HEK293T (cell line): ENCODE measurements around the gene MBOAT2.

Experiments used
- BHLHE40 ChIP-seq: fragments of 450-650 bp; IDR thresholded peaks from 2 replicates; pipeline ENCODE4 v1.6.1; 2016; ENCODE audit warnings: mild to moderate bottlenecking, moderate library complexity, borderline replicate concordance
- CTBP1 ChIP-seq: fragments of 450-650 bp; IDR thresholded peaks from 2 replicates; pipeline ENCODE4 v1.6.1; 2016; ENCODE audit warnings: borderline replicate concordance
- L3MBTL2 ChIP-seq: fragments of 450-650 bp; conservative IDR thresholded peaks from 2 replicates; pipeline ENCODE4 v1.6.1; 2016; ENCODE audit warnings: mild to moderate bottlenecking
- LEF1 ChIP-seq: fragments of 450-650 bp; IDR thresholded peaks from 2 replicates; pipeline ENCODE4 v1.6.1; 2017; ENCODE audit warnings: mild to moderate bottlenecking, borderline replicate concordance
- SP1 ChIP-seq: fragments of 450-650 bp; IDR thresholded peaks from 2 replicates; pipeline ENCODE4 v1.6.1; 2017
- TF ChIP-seq, protein P1 (sequence below): fragments of 450-650 bp; IDR thresholded peaks from 2 replicates; pipeline ENCODE4 v1.6.1; 2016

DNA sequence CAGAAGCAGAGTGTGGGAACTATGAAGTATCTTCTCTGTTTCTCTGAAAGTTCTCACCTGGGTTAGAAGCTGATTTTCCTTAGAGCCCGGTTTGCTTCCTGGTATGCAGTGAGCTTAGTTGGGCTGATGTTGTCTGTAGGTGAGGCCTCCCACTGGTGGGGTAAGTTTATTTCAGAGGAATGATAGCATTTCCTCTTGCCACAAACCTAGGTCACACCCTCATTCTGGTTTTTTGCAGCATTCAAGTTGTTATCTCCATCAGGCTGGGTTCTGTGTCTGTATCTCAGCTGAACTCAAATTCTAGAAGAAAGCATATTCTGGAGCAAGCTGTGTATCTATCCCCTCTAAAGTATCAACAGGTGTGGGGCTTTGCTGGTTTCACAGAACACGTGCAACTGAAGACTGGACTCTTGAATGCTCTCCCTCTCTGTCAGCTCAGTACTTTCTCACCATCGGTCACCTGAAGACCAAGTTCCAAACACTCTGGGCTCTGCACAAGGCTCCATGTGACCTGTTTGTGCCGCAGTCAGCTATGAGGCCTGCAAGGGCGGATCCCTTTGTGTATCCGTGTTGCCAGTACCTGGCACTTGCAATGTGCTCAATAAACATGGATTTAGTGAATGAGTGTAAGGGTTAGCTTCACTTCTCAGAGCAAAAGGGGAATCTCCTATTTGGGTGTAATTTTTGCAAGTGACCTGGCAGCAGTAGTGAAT, 49.5 kb upstream of the MBOAT2 start:
- TF ChIP-seq BHLHE40 (no peak), CTBP1 (no peak), LEF1 (no peak), SP1 (no peak), L3MBTL2 (no peak)
- TF ChIP-seq, protein P1, sequence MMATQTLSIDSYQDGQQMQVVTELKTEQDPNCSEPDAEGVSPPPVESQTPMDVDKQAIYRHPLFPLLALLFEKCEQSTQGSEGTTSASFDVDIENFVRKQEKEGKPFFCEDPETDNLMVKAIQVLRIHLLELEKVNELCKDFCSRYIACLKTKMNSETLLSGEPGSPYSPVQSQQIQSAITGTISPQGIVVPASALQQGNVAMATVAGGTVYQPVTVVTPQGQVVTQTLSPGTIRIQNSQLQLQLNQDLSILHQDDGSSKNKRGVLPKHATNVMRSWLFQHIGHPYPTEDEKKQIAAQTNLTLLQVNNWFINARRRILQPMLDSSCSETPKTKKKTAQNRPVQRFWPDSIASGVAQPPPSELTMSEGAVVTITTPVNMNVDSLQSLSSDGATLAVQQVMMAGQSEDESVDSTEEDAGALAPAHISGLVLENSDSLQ = no peak
